HG03354 (cell line): ENCODE measurements around the gene TIMM50.
A peak's percentile ranks its signal among the peaks of the same experiment; 100 is the strongest.

Experiments used
- ATAC-seq: cut with Tn5 transposase; IDR thresholded peaks from one replicate; pipeline ENCODE4 v1.9.1; 2021; ENCODE audit warnings: mild to moderate bottlenecking; ENCODE audit not compliant: unreplicated experiment, poor library complexity, severe bottlenecking

The TIMM50 gene

DNA sequence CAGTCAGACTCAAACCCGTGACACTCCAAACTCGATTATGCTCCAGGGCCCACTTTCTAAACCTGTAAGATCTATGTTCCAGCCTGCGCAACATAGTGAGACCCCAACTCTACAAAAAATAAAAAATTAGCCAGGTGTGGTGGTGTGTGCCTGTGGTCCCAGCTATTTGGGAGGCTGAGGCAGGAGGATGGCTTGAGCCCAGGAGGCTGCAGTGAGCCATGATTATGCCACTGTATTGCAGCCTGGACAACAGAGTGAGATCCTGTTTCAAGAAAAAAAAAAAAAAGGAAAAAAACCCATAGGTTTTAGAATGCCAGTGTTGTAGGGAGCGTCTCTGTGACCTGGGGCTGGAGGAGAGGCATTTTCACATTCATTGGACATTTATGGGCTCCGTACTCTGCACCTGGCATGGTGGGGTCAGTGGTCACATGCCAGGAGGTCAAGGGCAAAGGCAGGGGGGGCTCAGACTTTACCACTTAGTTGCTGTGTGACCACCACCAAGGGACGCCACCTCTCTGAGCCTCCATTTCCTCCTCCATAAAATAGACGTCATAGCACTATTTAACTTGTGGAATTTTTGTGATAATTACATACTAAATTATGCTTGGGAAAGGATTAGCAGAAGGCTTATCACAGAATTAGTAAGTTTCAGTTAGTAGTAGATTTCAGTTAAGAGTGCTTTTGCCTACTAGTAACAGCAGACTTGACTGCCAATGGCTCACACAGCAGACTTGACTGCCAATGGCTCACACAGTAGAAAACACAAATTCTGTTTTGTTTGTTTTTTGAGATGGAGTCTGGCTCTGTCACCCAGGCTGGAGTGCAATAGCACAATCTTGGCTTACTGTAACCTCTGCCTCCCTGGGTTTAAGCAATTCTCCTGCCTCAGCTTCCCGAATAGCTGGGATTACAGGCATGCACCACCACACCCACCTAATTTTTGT lies 40.2 kb downstream of the TIMM50 start:
- no peak for ATAC-seq

DNA sequence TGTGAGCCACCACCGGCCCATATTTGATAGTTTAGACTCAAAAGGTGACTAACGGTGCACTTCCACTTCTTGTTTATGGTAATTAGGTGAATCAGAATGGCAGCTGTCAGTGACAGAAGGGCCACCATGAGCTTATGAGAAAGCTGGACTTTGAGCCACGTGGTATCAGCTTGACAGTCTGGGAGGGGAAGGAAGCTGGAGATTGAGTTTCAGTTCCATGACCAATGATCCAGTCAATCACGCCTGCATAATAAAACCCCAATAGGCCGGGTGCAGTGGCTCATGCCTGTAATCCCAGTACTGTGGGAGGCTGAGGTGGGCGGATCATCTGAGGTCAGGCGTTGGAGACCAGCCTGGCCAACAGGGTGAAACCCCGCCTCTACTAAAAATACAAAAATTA lies 43.9 kb downstream of the TIMM50 start:
- ATAC-seq: no peak

DNA sequence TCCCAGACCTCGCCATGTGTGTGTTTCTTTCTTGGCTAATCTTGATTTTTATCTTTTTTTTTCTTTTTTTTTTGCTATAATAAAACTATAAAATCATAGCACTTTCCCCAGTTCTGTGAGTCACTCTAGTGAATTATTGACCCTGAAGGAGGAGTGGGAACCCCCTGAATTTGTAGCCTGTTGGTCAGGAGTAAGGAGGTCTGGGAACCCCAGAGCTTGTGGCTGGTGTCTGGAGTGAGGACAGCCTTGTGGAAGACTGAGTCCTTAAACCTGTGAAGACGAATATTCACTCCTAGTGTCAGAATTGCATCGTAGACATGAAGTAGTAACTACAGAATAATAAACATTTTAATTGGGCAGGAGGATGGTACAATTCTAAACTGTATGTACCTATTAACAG lies 44.6 kb downstream of the TIMM50 start:
- no peak for ATAC-seq

DNA sequence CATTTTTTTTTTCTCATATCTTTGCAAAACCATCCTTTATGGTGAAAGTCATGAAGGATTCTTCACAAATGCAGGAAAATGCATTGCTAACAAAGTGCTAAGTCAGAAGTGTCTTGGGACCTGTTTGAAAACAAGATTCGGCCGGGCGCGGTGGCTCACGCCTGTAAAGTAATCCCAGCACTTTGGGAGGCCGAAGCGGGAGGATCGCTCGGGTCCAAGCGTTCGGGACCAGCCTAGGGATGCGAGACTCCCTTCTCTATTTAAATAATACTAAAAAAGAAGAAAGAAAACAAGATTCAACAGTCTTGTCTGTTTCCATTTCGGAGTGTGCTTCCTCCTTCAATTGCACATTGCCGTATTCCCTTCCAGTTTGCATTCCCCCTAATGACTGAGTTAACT lies 51.2 kb downstream of the TIMM50 start:
- ATAC-seq: no peak

DNA sequence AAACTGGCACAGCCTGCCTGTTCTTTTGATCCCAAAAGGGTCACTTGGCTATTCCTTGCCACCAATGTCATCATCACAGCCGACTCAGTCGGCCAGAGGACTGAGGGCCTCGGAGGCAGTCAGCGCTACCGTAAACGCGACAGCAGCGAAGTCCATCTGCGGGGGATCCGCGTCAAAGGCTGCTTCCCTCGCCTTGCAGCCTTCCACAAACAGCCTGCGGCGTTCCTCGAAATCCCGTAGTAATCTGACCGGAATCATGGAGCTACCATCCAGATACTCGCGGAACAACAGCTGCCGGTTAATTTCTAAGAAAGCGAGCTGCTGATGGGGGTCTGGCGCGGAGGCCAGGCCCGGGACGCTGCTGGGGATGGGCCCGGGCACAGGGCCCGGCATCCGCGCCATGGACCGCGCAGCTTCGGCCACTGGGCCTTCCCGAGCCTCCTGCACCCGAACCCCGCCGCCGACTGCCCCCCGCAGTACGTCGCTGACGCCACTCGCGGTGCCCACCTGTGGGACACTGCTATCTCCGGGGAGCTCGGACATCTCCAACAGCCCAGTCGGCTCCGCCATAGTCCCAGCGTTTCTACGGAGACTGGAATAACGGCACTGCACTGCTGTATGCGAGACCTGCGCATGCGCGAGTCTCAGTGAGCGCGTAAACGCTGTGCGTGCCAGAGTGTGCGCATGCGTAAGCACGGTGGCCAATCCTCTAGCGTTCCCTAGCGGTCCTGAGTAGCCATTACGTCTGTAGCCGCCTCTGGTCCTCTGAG lies 51.8 kb downstream of the TIMM50 start, which contains the start of gene EID2B:
TSS of gene EID2B (minus strand) at position 620 of the 770 bp plus-strand sequence. CDS start at position 570, 50 bp downstream.
- ATAC-seq: peak; percentile 86

DNA sequence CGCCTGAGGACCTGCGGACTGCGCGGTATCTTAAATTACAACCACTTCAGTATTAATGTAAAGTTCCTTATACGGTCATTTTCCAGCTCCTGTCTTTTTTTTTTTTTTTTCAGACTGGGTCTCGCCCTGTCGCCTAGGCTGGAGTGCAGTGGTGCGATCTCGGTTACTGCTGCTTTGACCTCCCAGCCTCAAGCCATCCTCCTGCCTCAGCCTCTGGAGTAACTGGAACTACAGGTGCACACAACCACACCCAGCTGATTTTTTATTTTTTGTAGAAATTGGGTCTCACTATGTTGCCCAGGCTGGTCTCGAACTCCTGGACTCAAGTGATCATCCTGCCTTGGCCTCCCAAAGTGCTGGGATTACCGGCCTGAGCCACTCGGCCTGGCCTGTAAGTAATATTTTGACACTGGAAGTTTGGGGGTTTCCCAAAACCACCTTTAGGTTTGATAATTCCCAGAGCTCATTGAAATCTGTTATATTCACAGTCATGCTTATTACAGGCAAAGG lies 52.4 kb downstream of the TIMM50 start:
- ATAC-seq: peak; percentile 31

DNA sequence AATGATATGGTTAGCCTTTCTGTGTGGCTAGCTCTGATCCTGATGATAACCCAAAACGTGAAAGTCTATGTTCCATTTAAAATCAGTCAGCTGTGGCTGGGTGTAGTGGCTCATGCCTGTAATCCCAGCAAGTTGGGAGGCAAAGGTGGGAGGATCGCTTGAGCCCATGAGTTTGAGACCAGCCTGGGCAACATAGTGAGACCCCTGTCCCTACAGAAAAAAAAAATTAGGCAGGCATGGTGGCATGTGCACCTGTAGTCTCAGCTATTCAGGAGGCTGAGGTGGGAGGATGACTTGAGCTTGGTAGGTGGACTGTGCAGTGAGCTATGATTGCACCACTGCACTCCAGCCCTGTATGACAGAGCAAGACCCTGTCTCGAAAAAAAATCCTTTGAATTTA lies 53.2 kb downstream of the TIMM50 start:
- ATAC-seq: no peak

DNA sequence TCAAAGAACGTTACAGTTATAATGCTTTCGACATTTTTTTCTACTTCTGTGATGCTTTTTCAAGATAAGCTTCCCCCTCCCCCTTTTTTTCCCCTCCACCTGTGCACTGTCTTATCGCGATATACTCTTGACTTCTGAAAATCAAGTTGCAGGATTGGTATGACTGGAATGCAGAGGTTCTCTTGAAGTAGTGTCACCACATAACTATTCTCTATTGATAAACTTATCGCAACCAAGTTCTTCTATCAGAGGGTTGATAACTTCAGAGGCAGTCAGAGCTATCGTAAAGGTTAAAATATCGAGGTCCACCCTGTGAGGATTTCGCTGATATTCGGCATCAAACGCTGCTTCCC lies 58.5 kb downstream of the TIMM50 start:
- no peak for ATAC-seq

DNA sequence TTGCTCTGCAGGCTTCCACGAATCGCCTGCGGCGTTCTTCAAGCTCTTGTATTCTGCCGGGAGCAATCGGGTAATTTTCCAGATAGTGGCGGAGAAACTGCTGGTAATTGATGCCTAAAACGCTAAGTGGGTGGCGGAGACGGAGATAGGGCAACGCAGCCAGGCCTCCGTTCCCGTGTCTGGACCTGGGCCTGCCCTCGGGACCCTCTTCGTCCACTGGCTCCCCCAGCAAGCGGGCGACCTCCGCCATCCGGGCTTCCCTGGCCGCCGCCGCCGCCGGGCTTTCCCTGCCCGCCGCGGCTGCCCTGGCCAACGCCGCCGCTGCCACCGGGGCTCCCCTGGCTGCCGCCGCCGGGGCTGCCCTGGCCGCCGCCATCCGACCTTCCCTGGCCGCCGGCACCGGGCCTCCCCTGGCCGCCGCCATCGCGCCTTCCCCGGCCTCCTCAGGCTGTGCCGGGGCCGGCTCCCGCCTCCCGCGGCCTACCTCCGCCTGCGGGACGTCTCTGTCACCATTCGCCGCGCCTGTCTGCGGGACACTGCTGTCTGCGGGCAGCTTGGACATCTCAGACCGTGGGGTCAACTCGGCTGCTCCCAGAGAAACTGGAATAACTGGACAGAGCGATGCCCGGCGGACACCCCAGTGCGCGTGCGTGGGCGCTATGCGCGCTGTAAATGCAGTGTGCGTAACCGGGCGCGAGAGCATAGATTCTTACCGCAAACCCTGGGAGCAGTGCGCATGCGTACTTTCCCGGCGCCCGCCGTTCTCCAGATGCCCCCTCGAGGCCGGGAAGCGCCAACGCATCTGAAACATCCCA lies 59.1 kb downstream of the TIMM50 start, which contains the start of gene EID2:
TSS of gene EID2 (minus strand) at position 644 of the 815 bp plus-strand sequence. CDS start at position 562, 82 bp downstream.
- peak; percentile 80 for ATAC-seq

DNA sequence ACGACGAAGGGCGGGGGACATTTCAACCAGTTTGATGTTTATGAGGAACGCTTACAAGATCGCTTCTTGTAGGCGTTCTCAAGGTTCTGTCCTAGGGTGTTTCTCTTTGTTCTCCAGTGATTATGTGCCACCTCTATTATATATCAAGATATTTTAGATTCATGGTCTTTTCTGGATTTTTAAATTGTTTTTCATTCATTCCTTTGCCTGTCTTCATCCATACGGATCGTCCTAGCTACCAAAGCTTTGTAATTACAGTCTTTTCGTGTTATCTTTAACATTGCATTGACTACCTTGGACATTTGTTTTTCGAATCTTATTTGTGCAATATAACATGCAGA lies 59.7 kb downstream of the TIMM50 start:
- ATAC-seq: no peak
